HG02798 (cell line): ENCODE measurements around the gene CYP3A4.
"Not testable (repeated sequence)": the region's sequence is repeated elsewhere in the genome, so short reads cannot be mapped to it uniquely, and the experiment has no call there.

Experiments used
- ATAC-seq: cut with Tn5 transposase; IDR thresholded peaks from one replicate; pipeline ENCODE4 v1.9.1; 2021; ENCODE audit warnings: mild to moderate bottlenecking; ENCODE audit not compliant: unreplicated experiment, poor library complexity

CYP3A4 gene

GRCh38 chr7:99762680-99763327 lies 21.2 kb downstream of the CYP3A4 start:
- no peak for ATAC-seq

GRCh38 chr7:99755085-99755484 lies 28.9 kb downstream of the CYP3A4 start:
- ATAC-seq: no peak

- no peak for ATAC-seq
Measured at GRCh38 chr7:99752356-99752755, 31.6 kb downstream of the CYP3A4 start.

GRCh38 chr7:99751322-99752052 lies 32.5 kb downstream of the CYP3A4 start:
- not testable (repeated sequence) for ATAC-seq

GRCh38 chr7:99748846-99749579 lies 35.0 kb downstream of the CYP3A4 start:
- ATAC-seq: no peak

- ATAC-seq: not testable (repeated sequence)
Measured at GRCh38 chr7:99746915-99747314, 37.1 kb downstream of the CYP3A4 start.

GRCh38 chr7:99745395-99745794 lies 38.6 kb downstream of the CYP3A4 start:
- not testable (repeated sequence) for ATAC-seq

GRCh38 chr7:99742737-99743394 lies 41.1 kb downstream of the CYP3A4 start:
- no peak for ATAC-seq

- ATAC-seq: no peak
Measured at GRCh38 chr7:99741441-99741795, 42.6 kb downstream of the CYP3A4 start.

- ATAC-seq: no peak
Measured at GRCh38 chr7:99740573-99741440, 43.2 kb downstream of the CYP3A4 start.

- ATAC-seq: no peak
Measured at GRCh38 chr7:99739699-99740572, 44.0 kb downstream of the CYP3A4 start.

GRCh38 chr7:99737726-99738125 lies 46.3 kb downstream of the CYP3A4 start:
- no peak for ATAC-seq

- ATAC-seq: not testable (repeated sequence)
Measured at GRCh38 chr7:99736667-99737066, 47.3 kb downstream of the CYP3A4 start.

GRCh38 chr7:99734987-99735386 lies 49.0 kb downstream of the CYP3A4 start, which contains the start of gene CYP3A7:
CYP3A7 (minus strand) TSS chr7:99735196; CDS start chr7:99735093, 103 bp downstream.
- no peak for ATAC-seq

- no peak for ATAC-seq
Measured at GRCh38 chr7:99733448-99733847, 50.5 kb downstream of the CYP3A4 start.

GRCh38 chr7:99733003-99733402 lies 51.0 kb downstream of the CYP3A4 start:
- ATAC-seq: no peak

- ATAC-seq: no peak
Measured at GRCh38 chr7:99731638-99732374, 52.2 kb downstream of the CYP3A4 start.

- no peak for ATAC-seq
Measured at GRCh38 chr7:99730992-99731391, 53.0 kb downstream of the CYP3A4 start.
